ENCODE data around the gene FTO. TPM values are rescaled to one million over a fixed set of nuclear protein-coding genes. Genes with fewer than 3 reads are reported as not detected.

Gene FTO
- total and polyA plus RNA-seq, 2 of the 8 experiments (the other 6 are each of a cell fraction or from before 2014, with no cell fraction given) = 34.5 to 59.8 TPM

DNA sequence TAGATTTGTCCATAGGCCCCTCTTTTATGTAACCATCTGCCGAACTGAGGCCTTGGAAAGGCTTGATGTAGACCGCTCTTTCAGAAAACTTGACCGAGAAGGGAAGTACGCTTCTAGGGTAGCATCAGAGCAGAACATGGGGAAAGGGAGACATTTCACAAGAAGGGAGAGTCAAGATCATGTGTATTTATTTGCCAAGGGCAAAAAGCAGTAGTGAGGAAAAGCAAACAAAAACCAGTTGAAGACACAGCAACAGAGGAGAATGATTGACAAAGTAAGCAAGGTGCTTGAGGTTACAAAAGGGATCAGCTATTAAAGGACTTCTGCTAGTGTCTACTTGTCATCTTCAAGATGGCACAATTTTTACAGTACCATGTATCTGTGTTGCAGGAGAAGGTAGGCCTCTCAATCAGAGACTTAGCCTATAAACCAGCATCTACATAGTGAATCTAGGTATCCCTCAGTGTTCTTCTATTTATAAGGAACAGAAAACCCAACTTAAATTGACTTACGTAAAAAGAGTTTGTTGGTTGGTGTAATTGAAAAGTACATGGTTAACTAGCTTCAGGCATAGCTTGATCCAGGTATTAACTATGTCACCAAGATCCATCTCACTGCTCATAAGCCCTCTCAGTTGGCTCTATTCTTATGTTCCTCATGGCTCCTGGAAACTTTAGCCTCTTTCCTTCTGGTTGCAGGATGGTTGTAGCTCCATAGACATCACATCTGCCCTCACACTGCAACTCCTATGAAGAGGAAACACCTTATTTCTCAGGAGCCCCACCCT is 294.3 kb downstream of the FTO start:
- Histone ChIP-seq H2BK20ac (ENCODE audit: low read length) (no peak overlapping the region), H3K23me2 (ENCODE audit: low read depth, low read length) (no peaks in the 10 kb centered on the region), H2BK120ac (replicated peaks; ENCODE audit: low read depth, low read length) (no peak overlapping the region), H4K5ac (ENCODE audit: insufficient read length, low read depth, low read length) (no peak overlapping the region), H4K8ac (ENCODE audit: extremely low read depth, insufficient read depth, low read length) (no peak overlapping the region), H3K9ac (replicated peaks in 1 of 4; ENCODE audit: extremely low read depth in 1 of 4, low read depth in 3 of 4, low read length in 3 of 4) (no peak overlapping the region), H3K56ac (replicated peaks; ENCODE audit: insufficient read length, low read depth, low read length) (no peak overlapping the region), H3K4ac (replicated peaks; ENCODE audit: insufficient read length, low read depth, low read length) (no peak overlapping the region), H3K4me1 (replicated peaks in 1 of 4; ENCODE audit: control insufficient read depth in 3 of 4, insufficient read depth in 4 of 4, low read length in 3 of 4) (no peaks in the 10 kb centered on the region), H3K36me3 (ENCODE audit: control insufficient read depth in 2 of 4, insufficient read depth in 4 of 4, low read length in 3 of 4) (no peaks in the 10 kb centered on the region), H3K79me1 (ENCODE audit: low read depth, low read length) (no peaks in the 10 kb centered on the region), H3K9me3 (ENCODE audit: insufficient read depth in 2 of 2, low read depth in 1 of 2, low read length in 1 of 2) (no peaks in the 10 kb centered on the region), H3K18ac (ENCODE audit: extremely low read depth, low read length) (no peak overlapping the region), H2AK5ac (ENCODE audit: low read depth, low read length) (no peak overlapping the region), H3K27me3 (replicated peaks in 1 of 4; ENCODE audit: control insufficient read depth in 3 of 4, extremely low read depth in 1 of 4, insufficient read depth in 3 of 4, low read length in 3 of 4) (no peaks in the 10 kb centered on the region), H2AFZ (ENCODE audit: low read length) (no peak overlapping the region), H3K4me3 (ENCODE audit: extremely low read depth in 1 of 4, insufficient read depth in 2 of 4, low read depth in 3 of 4, low read length in 4 of 4) (no peak overlapping the region), H3K27ac (ENCODE audit: low read depth, low read length) (no peak overlapping the region), H3K79me2 (ENCODE audit: control insufficient read depth in 1 of 2, insufficient read depth in 2 of 2, low read length in 2 of 2) (no peaks in the 10 kb centered on the region), H2BK15ac (ENCODE audit: low read length) (no peak overlapping the region), H3K14ac (ENCODE audit: insufficient read length) (no peak overlapping the region), H3K23ac (ENCODE audit: insufficient read length) (no peak overlapping the region), H2BK5ac (ENCODE audit: low read depth, low read length) (no peak overlapping the region), H2BK12ac (ENCODE audit: low read depth, low read length) (no peak overlapping the region), H4K20me1 (replicated peaks in 1 of 2; ENCODE audit: control insufficient read depth in 1 of 2, insufficient read depth in 2 of 2, low read length in 2 of 2) (no peaks in the 10 kb centered on the region), H4K91ac (replicated peaks; ENCODE audit: insufficient read length, low read length) (no peak overlapping the region), H3K4me2 (ENCODE audit: insufficient read depth in 1 of 2, low read depth in 2 of 2, low read length in 2 of 2) (no peak overlapping the region)
- DNase-seq (ENCODE audit: low read depth in 1 of 2, low spot score in 2 of 2) (no peak), FAIRE-seq (no peak)
- POLR2A ChIA-PET (ENCODE audit: partially characterized antibody) = no interaction called here
- WGBS, 2 experiments (ENCODE audit: extremely low coverage in 1 of 2, insufficient coverage in 1 of 2, insufficient read length in 1 of 2, insufficient replicate concordance in 2 of 2, low coverage in 1 of 2, low lambda C conversion rate in 2 of 2, missing lambda C conversion rate in 1 of 2) = 93% methylated on average over 5 of the region's 5 CpGs; no CpG with 5 or more reads in 1 of the 2 experiments
- CTCF ChIA-PET (ENCODE audit: partially characterized antibody) = no interaction called here
- no peak for TF ChIP-seq SRF (IDR thresholded peaks at IDR 0.05; ENCODE audit: low read depth, low read length)
- no peak for TF ChIP-seq CHD1 (IDR thresholded peaks at IDR 0.05; ENCODE audit: low read depth, low read length)
- no peak for TF ChIP-seq KDM4A (IDR thresholded peaks at IDR 0.05; ENCODE audit: low read depth, low read length, severe bottlenecking)
- TF ChIP-seq EZH2 (IDR thresholded peaks at IDR 0.05; ENCODE audit: low read depth, low read length, severe bottlenecking) = no peak
- no peak for TF ChIP-seq NRF1 (IDR thresholded peaks at IDR 0.05; ENCODE audit: low read depth, low read length)

All from H1 (cell line).